GM13977 (cell line): ENCODE results near the gene SEMA3D.

Experiments used
- DNase-seq: peaks from one replicate; pipeline ENCODE4 v3.0.0; 2012; ENCODE audit warnings: low spot score
- in situ Hi-C: fragments of 300-500 bp; cut with MboI; formaldehyde crosslinking; loops from one replicate; pipeline ENCODE4 v1.12.0; 2022; ENCODE audit warnings: low sequenced_read_pairs, low pct_unique_long_range_greater_than_20kb, mixed read lengths, inconsistent platforms; ENCODE audit not compliant: unreplicated experiment
- TF ChIP-seq, protein P1 (sequence below): IDR thresholded peaks from 2 replicates; pipeline ENCODE4 v1.5.1; 2012; ENCODE audit warnings: mild to moderate bottlenecking, control low read depth; ENCODE audit not compliant: insufficient read depth; ENCODE audit errors: extremely low read depth, missing control alignments

SEMA3D gene

DNA sequence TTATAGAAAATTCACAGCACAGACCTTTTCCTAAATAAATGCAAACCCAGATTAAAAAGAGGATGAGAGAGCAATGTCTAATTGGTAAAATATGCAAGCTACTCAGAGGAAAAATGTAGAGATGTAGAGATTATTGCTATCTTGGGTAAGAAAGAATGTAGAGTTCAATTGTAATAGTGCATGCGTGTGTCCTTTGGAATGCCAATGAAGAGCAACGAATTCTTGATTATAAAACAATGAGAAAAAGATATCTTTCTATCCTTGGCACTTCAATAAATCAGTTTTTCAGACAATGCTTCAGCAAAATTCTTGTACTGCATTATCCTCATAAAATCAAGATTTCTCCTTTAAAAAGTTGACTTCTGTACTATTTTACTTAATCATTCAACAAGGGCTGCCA, 50.9 kb downstream of the SEMA3D start:
- in situ Hi-C loops, result no loop called here
- TF ChIP-seq, protein P1, sequence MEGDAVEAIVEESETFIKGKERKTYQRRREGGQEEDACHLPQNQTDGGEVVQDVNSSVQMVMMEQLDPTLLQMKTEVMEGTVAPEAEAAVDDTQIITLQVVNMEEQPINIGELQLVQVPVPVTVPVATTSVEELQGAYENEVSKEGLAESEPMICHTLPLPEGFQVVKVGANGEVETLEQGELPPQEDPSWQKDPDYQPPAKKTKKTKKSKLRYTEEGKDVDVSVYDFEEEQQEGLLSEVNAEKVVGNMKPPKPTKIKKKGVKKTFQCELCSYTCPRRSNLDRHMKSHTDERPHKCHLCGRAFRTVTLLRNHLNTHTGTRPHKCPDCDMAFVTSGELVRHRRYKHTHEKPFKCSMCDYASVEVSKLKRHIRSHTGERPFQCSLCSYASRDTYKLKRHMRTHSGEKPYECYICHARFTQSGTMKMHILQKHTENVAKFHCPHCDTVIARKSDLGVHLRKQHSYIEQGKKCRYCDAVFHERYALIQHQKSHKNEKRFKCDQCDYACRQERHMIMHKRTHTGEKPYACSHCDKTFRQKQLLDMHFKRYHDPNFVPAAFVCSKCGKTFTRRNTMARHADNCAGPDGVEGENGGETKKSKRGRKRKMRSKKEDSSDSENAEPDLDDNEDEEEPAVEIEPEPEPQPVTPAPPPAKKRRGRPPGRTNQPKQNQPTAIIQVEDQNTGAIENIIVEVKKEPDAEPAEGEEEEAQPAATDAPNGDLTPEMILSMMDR, result no peak
- no peak for DNase-seq

GRCh38 chr7:85133560-85133959, 53.3 kb downstream of the SEMA3D start:
- in situ Hi-C loops, result no loop called here
- TF ChIP-seq, protein P1, result no peak
- no peak for DNase-seq

- in situ Hi-C loops, result no loop called here
- TF ChIP-seq, protein P1, result no peak
- no peak for DNase-seq
Observed at GRCh38 chr7:85133006-85133405, 53.9 kb downstream of the SEMA3D start.

DNA sequence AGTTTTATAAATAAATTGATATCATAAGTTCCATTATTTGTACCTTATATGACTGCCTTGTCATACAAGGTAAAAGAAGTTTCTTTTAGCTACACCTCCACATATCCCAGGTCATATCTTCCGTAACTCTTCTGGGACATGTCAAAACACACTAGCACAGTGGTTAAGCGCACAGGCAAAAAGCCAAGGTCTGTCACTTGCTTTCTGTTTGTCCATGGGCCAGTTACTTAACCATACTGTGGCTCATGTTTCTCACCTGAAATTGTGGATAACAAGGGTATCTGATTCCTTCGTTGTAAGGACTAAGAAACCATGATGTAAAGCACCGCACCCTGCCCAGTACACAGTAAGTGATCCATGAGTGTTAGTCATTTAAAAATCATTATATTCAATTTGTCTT, 56.2 kb downstream of the SEMA3D start:
- no peak for DNase-seq
- TF ChIP-seq, protein P1, result no peak
- in situ Hi-C loops, result no loop called here

- TF ChIP-seq, protein P1, result no peak
- in situ Hi-C loops, result no loop called here
- DNase-seq, result no peak
Observed at GRCh38 chr7:85126383-85126782, 60.5 kb downstream of the SEMA3D start.

DNA sequence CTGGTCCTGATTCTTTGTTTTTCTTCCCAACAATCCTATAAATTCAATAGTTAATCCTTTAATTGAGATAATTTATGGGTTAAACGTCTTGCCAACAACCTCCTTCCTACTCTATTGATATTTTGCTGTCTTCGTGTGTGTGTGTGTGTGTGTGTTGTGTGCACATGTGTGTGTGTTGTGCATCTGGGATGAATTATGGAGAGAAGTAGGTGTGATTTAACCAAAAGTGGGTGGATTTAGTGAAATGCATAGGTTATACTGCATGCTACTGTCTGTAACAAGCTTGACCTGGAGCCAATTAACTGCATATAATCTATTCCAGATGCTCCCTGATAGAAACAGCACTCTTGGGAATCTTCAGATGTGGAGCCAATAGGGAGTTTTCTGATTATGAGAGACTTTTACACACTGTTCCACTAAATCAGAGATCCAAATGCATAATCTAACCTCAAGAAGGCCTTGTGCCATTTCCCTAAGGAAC, 61.2 kb downstream of the SEMA3D start:
- TF ChIP-seq, protein P1, result no peak
- in situ Hi-C loops, result no loop called here
- DNase-seq, result no peak

- in situ Hi-C loops, result no loop called here
- DNase-seq, result no peak
- TF ChIP-seq, protein P1, result no peak
Observed at GRCh38 chr7:85125176-85125575, 61.7 kb downstream of the SEMA3D start.
